ENCODE results near the gene SPART.

GRCh38 chr13:36275190-36276002 is 70.8 kb downstream of the SPART start:
- TF ChIP-seq CTCF (IDR thresholded peaks at IDR 0.05): peak; percentile 38 to 57 (median 53)
- no peak for TF ChIP-seq POLR2A (IDR thresholded peaks at IDR 0.05)
